ENCODE measurements around the gene MAFF. TPM values are rescaled to one million over a fixed set of nuclear protein-coding genes. Genes with fewer than 3 reads are reported as not detected.

The MAFF gene
- total RNA-seq, 1 experiment from 2014 or later, result 26.0 TPM

DNA sequence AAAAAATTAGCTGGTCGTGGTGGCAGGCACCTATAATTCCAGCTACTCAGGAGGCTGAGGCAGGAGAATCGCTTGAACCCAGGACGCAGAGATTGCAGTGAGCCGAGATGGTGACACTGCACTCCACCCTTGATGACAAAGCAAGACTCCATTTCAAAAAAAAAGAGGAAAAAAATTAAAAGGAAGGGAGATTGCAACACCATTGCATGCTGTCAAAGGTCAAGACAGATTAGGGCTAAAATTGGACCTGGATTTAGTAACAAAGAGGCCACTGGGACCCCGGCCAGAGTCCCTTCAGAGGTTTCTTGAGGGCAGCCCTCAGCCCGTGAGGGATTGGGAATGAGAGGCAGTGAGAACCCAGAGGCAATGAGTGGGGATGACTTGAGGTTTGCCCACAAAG lies 8.2 kb upstream of the MAFF start:
- Histone ChIP-seq H3K27me3 (ENCODE audit: insufficient read depth, low read length) (no peaks in the 10 kb centered on the region), H3K4me1 (ENCODE audit: control insufficient read depth in 1 of 2, insufficient read depth in 2 of 2, low read length in 2 of 2) (peaks cover 0 to 5% of the 10 kb centered on the region in 2 experiments; a peak in 1 of 4 replicates), H3K4me2 (ENCODE audit: low read length) (no peak overlapping the region), H3K4me3 (replicated peaks in 1 of 2; ENCODE audit: low read depth in 1 of 2, low read length in 2 of 2) (no peak overlapping the region), H3K9me2 (ENCODE audit: insufficient read depth) (no peaks in the 10 kb centered on the region), H2AFZ (ENCODE audit: low read depth, low read length, poor library complexity, severe bottlenecking) (no peak overlapping the region), H3K36me3 (ENCODE audit: control insufficient read depth in 1 of 2, insufficient read depth in 2 of 2, low read length in 2 of 2) (no peaks in the 10 kb centered on the region), H3K9ac (ENCODE audit: low read length) (no peak overlapping the region), H3K27ac (ENCODE audit: low read depth, low read length) (no peak overlapping the region), H3K9me3 (ENCODE audit: control insufficient read depth in 1 of 2, insufficient read depth in 1 of 2, low read depth in 1 of 2, low read length in 2 of 2) (no peaks in the 10 kb centered on the region), H4K20me1 (ENCODE audit: insufficient read depth) (no peaks in the 10 kb centered on the region), H3K79me2 (ENCODE audit: insufficient read depth, low read length) (no peaks in the 10 kb centered on the region)
- no peak for ATAC-seq
- no peak for DNase-seq (ENCODE audit: low read depth, low spot score)
- CTCF ChIA-PET, result no interaction called here
- RAD21 ChIA-PET (ENCODE audit: low non-redundant PET in 1 of 2, low total read pairs in 2 of 2, uncharacterized antibody in 2 of 2, unreplicated experiment in 2 of 2), result no interaction called here
- intact Hi-C loops (cut with micrococcal nuclease), result no loop called here
- no TSS peak for BruUV-seq (replicated peaks)
- POLR2A ChIA-PET, result no interaction called here
- TF ChIP-seq CBX3 (IDR thresholded peaks at IDR 0.05; ENCODE audit: low read depth) (no peak), POLR2AphosphoS5 (IDR thresholded peaks at IDR 0.05; ENCODE audit: low read depth, low read length) (no peak), YY1 (IDR thresholded peaks at IDR 0.05; ENCODE audit: extremely low read depth, insufficient replicate concordance, low read depth, low read length) (no peak), ELF1 (IDR thresholded peaks at IDR 0.05; ENCODE audit: borderline replicate concordance, low read depth) (no peak)

DNA sequence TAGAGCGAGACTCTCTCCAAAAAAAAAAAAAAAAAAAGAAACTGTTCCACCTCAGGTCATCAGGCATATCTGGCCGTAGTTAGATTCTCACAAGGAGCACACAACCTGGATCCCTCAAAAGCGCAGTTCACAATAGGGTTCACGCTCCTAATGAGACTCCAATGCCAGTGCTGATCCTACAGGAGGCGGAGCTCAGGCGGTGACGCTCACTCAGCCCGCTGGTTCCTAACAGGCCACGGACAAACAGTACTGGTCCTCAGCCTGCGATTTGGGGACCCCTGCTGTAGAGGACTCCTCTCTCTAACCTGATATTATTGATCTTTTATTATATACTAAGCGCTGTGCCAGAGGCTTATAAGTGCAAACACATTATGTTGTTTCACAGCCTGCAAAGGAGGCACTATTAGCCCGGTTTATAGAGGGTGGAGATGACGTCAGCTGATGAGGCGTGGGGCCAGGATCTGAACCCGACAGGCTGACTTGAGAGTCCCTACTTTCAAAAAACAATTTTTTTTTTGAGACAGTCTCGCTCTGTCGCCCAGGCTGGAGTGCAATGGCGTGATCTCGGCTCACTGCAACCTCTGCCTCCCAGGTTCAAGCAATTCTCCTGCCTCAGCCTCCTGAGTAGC lies 4.9 kb upstream of the MAFF start:
- Histone ChIP-seq H3K9ac (ENCODE audit: low read length) (no peak overlapping the region), H2AFZ (ENCODE audit: low read depth, low read length, poor library complexity, severe bottlenecking) (no peak overlapping the region), H3K9me3 (ENCODE audit: control insufficient read depth in 1 of 2, insufficient read depth in 1 of 2, low read depth in 1 of 2, low read length in 2 of 2) (no peaks in the 10 kb centered on the region), H3K79me2 (ENCODE audit: insufficient read depth, low read length) (no peaks in the 10 kb centered on the region), H3K4me1 (ENCODE audit: control insufficient read depth in 1 of 2, insufficient read depth in 2 of 2, low read length in 2 of 2) (peaks cover 6 to 19% of the 10 kb centered on the region in 2 experiments), H4K20me1 (ENCODE audit: insufficient read depth) (no peaks in the 10 kb centered on the region), H3K4me2 (ENCODE audit: low read length) (no peak overlapping the region), H3K27ac (ENCODE audit: low read depth, low read length) (no peak overlapping the region), H3K9me2 (ENCODE audit: insufficient read depth) (no peaks in the 10 kb centered on the region), H3K27me3 (ENCODE audit: insufficient read depth, low read length) (no peaks in the 10 kb centered on the region), H3K4me3 (replicated peaks in 1 of 2; ENCODE audit: low read depth in 1 of 2, low read length in 2 of 2) (no peak overlapping the region), H3K36me3 (ENCODE audit: control insufficient read depth in 1 of 2, insufficient read depth in 2 of 2, low read length in 2 of 2) (no peaks in the 10 kb centered on the region)
- no peak for DNase-seq (ENCODE audit: low read depth, low spot score)
- POLR2A ChIA-PET, result no interaction called here
- TF ChIP-seq ZFX (IDR thresholded peaks at IDR 0.05), result no peak
- TF ChIP-seq ZNF274 (IDR thresholded peaks at IDR 0.05; ENCODE audit: low read depth, low read length), result no peak
- no peak for TF ChIP-seq EZH2 (IDR thresholded peaks at IDR 0.05)
- no peak for TF ChIP-seq CEBPB (IDR thresholded peaks at IDR 0.05; ENCODE audit: low read depth)
- TF ChIP-seq CBX3 (IDR thresholded peaks at IDR 0.05; ENCODE audit: low read depth), result no peak
- no peak for TF ChIP-seq RAD21 (IDR thresholded peaks at IDR 0.05; ENCODE audit: low read depth)
- ATAC-seq, result no peak
- no TSS peak for BruUV-seq (replicated peaks)
- RAD21 ChIA-PET (ENCODE audit: low non-redundant PET in 1 of 2, low total read pairs in 2 of 2, uncharacterized antibody in 2 of 2, unreplicated experiment in 2 of 2), result no interaction called here
- CTCF ChIA-PET, result no interaction called here
- intact Hi-C loops (cut with micrococcal nuclease), result no loop called here
